Measurements from ENCODE around the gene DPPA3. TPM values are rescaled to one million over a fixed set of nuclear protein-coding genes. Genes with fewer than 3 reads are reported as not detected.
"Not testable (repeated sequence)": the region's sequence is repeated elsewhere in the genome, so short reads cannot be mapped to it uniquely, and the experiment has no call there.

The DPPA3 gene
- total RNA-seq, 1 donor from 2014 or later, result not detected

DNA sequence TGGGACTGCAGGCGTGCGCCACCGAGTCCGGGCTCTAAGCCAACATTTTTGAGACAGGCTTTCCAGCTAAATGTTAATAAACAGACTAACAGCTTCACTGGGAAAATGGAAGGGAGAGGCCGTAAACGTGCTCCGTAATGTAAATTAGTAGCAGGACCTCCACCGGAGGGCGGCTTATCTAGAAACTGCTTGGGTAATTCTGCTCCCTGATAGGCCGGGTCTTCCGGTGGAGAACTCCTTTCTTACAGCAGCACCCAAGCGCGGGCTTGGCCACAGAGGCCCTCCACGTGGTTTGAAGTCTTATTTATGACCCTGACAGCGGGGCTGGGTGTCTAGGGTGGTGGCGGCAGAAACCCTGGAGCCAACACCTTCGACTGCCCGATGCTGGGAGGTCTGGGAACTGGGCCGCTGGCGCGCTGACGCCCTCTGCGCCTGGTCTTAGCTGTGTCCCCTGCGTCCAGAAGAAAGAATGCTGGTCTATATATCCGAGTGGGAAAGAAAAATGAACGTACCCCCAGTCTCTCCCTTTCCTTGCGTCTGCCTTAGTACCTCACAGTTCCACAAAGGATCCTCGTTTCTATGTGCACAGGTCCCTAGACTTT lies 1.7 kb downstream of the DPPA3 start:
- Histone ChIP-seq H3K36me3 (no peaks in the 10 kb centered on the region), H3K4me1 (no peaks in the 10 kb centered on the region), H3K9me3 (no peaks in the 10 kb centered on the region), H3K27ac (no peak overlapping the region), H3K4me3 (no peak overlapping the region), H3K27me3 (ENCODE audit: low read depth) (no peaks in the 10 kb centered on the region)
- no peak for ATAC-seq
- DNase-seq, result no peak
- intact Hi-C loops (cut with DNase I), result no loop called here
- TF ChIP-seq, protein P1, sequence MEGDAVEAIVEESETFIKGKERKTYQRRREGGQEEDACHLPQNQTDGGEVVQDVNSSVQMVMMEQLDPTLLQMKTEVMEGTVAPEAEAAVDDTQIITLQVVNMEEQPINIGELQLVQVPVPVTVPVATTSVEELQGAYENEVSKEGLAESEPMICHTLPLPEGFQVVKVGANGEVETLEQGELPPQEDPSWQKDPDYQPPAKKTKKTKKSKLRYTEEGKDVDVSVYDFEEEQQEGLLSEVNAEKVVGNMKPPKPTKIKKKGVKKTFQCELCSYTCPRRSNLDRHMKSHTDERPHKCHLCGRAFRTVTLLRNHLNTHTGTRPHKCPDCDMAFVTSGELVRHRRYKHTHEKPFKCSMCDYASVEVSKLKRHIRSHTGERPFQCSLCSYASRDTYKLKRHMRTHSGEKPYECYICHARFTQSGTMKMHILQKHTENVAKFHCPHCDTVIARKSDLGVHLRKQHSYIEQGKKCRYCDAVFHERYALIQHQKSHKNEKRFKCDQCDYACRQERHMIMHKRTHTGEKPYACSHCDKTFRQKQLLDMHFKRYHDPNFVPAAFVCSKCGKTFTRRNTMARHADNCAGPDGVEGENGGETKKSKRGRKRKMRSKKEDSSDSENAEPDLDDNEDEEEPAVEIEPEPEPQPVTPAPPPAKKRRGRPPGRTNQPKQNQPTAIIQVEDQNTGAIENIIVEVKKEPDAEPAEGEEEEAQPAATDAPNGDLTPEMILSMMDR (IDR thresholded peaks at IDR 0.05), result no peak

DNA sequence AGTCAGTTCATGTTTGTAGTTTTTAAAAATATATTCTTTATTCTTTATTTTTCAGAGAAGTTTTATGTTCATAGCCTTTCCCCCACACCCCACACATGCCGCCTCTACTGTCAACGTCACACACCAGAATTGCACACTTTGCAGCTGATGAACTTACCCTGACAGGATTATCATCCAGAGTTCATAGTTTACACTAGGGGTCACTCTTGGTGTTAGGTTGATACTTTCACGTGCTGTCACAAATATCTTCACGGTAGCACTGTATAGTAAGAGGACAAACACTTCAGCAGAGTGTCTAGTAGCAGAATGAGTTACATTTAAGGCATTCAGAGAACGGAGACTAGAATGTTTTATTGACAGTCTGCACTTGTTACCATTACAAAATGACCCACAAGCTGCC lies 5.1 kb downstream of the DPPA3 start:
- peaks cover 4% of the 10 kb centered on the region for H3K27me3 ChIP-seq (ENCODE audit: low read depth)
- no peak overlapping the region for H3K4me3 ChIP-seq
- no peak overlapping the region for H3K27ac ChIP-seq
- TF ChIP-seq, protein P1 (IDR thresholded peaks at IDR 0.05), result no peak
- intact Hi-C loops (cut with DNase I), result no loop called here
- ATAC-seq (peak; percentile 66 to 84), DNase-seq (no peak)
- no peaks in the 10 kb centered on the region for H3K9me3 ChIP-seq
- no peaks in the 10 kb centered on the region for H3K4me1 ChIP-seq
- H3K36me3 ChIP-seq, result no peaks in the 10 kb centered on the region

DNA sequence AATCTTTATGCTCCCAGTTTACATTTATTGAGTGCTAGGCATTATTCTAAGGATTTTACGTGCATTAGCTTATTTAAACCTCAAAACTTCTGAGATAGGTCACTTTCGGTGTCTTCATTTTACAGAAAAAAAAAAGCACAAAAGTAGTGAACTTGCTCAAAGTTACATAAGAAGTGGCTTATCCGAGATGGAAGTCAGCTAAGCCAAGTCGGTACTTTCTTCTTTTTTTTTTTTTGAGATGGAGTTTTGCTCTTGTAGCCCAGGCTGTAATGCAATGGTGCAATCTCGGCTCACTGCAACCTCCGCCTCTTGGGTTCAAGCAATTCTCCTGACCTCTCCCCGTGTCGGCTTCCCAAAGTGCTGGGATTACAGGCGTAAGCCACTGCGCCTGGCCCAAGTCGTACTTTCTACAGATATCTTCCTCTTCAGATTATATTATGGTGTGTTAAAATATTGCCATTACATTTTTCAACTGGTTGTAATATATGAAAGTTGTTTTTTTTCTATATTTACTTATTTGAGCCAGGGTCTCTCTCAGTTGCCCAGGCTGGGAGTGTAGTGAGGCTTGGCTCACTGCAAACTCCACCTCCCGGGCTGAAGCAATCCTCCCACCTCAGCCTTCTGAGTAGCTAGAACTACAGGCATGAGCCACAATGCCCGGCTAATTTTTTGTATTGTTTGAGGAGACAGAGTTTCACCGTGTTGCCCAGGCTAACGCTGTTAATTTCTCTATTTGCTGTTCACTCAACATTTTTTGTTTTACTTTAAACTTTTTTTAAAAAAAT lies 8.9 kb downstream of the DPPA3 start:
- no peaks in the 10 kb centered on the region for H3K36me3 ChIP-seq

DNA sequence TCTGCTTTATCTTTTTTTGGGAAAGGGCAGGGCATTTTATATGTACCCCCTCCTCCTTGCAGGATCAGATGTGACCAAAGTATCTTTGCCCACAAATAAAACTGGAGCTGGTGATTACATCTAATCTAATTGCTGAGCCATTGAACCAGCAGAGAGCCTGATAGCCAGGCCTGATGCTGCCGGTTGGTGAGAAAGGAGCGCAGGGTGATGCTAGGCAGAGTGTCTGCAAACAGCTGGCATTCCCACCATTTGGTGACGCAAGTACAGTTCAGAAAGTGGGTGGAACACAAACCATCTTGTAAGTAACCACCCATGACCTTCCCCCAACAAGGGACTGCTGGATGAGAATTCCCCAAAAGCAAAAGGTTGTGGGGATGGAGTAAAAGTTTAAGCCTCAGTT lies 12.7 kb downstream of the DPPA3 start:
- intact Hi-C loops (cut with DNase I), result no loop called here
- peaks cover 12% of the 10 kb centered on the region for H3K27me3 ChIP-seq (ENCODE audit: low read depth)
- no peaks in the 10 kb centered on the region for H3K4me1 ChIP-seq
- TF ChIP-seq, protein P1 (IDR thresholded peaks at IDR 0.05), result no peak
- H3K36me3 ChIP-seq, result no peaks in the 10 kb centered on the region
- H3K4me3 ChIP-seq, result no peak overlapping the region
- DNase-seq, result no peak
- ATAC-seq, result no peak
- H3K27ac ChIP-seq, result no peak overlapping the region
- H3K9me3 ChIP-seq, result no peaks in the 10 kb centered on the region

More for the DNA sequence above, 8.9 kb downstream of the DPPA3 start:
- TF ChIP-seq, protein P1 (IDR thresholded peaks at IDR 0.05), result no peak
- Histone ChIP-seq H3K4me1 (no peaks in the 10 kb centered on the region), H3K4me3 (no peak overlapping the region), H3K27me3 (ENCODE audit: low read depth) (peaks cover 12% of the 10 kb centered on the region), H3K27ac (no peak overlapping the region), H3K9me3 (no peaks in the 10 kb centered on the region)
- intact Hi-C loops (cut with DNase I), result no loop called here
- ATAC-seq, result peak in 1 of 2 donors; percentile 18
- no peak for DNase-seq

DNA sequence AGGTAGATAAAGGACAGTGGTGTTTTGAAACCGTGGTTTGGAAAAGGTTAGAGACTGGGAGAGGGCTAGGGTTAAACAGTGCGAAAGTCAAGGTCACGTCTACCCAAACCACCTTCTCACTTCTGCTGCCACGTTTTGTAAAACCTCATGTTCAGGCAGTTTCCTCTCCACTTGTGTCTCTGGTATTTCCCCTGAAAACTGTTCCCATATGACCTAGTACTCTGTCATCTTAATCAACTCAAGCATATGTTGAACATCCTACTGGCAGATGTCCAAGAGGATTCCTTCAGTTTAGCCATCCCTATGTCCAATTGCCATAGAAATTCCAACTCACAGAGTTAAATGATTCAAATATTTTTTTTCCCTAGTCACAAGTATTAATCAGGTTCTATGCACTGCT lies 18.5 kb downstream of the DPPA3 start:
- Histone ChIP-seq H3K4me3 (no peak overlapping the region), H3K27me3 (ENCODE audit: low read depth) (no peaks in the 10 kb centered on the region), H3K9me3 (no peaks in the 10 kb centered on the region), H3K36me3 (no peaks in the 10 kb centered on the region), H3K4me1 (no peaks in the 10 kb centered on the region), H3K27ac (no peak overlapping the region)
- intact Hi-C loops (cut with DNase I), result no loop called here
- ATAC-seq (no peak), DNase-seq (no peak)
- TF ChIP-seq, protein P1 (IDR thresholded peaks at IDR 0.05), result no peak

DNA sequence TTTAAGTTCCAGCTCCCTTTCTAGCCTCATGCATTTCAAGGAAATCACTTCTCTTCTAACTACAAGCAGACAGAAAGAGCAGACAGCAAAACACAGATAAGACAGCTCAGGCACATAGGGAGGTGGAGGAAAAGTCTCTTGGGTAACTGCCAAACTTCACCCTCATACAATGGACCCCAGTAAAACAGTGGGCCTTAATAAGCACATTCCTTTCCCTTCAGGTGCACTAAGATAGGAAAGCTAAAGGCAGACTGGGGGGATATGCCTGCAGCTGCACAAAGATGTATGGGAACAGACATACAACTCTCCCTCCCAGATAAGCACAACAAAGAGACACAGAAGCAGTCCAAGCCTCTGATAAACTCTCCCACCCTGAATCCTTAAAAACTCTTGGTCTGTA lies 19.8 kb downstream of the DPPA3 start:
- H3K4me3 ChIP-seq; H3K36me3 ChIP-seq; intact Hi-C loops (cut with DNase I); ATAC-seq; H3K9me3 ChIP-seq; H3K4me1 ChIP-seq; H3K27me3 ChIP-seq (ENCODE audit: low read depth); DNase-seq; H3K27ac ChIP-seq: not testable (repeated sequence)

All from lower lobe of right lung (tissue), 2 donors.